GM18873 (cell line): Measurements from ENCODE around the gene TRAPPC13.
"Not testable (repeated sequence)": the region's sequence is repeated elsewhere in the genome, so short reads cannot be mapped to it uniquely, and the experiment has no call there.

Source experiments
- ATAC-seq: cut with Tn5 transposase; IDR thresholded peaks from one replicate; pipeline ENCODE4 v1.9.1; 2021; ENCODE audit warnings: mild to moderate bottlenecking, moderate library complexity, moderate number of reproducible peaks; ENCODE audit not compliant: unreplicated experiment, low FRiP score

TRAPPC13 gene

GRCh38 chr5:65674749-65675148 lies 49.9 kb downstream of the TRAPPC13 start:
- ATAC-seq = no peak

- not testable (repeated sequence) for ATAC-seq
Observed at GRCh38 chr5:65676056-65676455, 51.2 kb downstream of the TRAPPC13 start.

DNA sequence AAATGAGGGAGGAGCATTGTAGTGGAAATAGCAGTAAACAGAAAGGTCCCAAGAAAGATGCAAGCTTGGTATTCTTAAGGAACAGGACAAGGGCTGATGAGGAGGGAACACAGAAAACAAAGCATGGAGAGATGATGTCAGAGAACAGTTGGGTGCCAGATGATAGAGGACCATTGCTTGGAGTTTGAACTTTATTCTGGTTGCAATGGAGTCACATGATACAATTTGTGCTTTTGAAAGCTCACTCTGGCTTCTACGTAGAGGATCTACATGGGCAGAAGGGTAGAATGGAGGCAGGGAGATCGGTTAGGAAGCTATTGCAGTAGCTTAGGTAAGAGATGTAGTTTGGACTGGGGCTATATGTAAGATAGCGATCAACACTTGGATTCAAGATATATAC lies 57.3 kb downstream of the TRAPPC13 start:
- no peak for ATAC-seq

- ATAC-seq = no peak
Observed at GRCh38 chr5:65693121-65693520, 68.3 kb downstream of the TRAPPC13 start.

DNA sequence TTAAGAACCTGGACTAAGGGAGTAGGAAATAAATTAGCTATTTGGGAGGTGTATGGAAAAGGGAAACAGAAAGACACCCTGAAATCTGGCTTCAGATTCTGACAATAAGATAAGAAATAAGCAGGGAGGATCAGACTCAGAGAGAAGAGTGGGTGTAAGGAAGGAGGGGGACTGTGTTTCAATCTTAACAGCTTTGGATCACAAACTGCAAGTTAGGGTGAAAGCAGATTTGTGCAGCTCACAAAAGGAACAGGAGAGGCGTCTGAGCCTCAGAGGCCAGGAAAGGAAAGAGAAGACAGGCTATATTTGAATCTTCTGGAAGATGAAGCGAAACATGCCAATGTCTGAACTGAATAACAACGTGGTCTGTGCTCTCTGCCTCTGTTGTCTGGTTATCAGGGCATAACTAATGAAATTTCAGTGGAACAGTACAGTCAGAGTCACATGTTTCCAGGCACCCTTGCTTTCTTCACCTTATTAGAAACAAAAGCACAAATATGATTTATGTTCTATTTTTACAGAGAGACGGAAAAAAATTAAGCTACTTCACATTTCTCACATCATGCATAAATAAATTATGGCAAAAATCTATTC lies 70.4 kb downstream of the TRAPPC13 start:
- no peak for ATAC-seq

DNA sequence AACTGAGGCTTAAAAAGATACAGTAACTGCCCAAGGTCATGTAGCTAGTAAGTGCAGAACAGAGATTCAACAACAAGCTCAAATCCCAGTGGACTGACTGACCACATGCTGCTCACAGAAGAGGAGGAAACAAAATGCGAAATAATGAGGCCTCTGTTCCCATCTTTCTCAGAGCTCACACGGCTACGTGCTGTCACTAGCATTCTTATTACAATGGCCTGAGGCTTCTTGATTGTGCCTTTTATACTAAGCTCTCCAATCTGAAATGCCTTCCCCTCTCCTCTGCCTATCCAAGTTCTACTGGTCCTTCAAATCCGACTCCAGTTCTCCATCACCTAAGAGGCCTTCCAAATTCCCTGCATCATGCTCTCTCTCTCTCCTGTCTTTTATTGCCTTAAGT lies 71.1 kb downstream of the TRAPPC13 start:
- no peak for ATAC-seq

GRCh38 chr5:65696892-65697291 lies 72.1 kb downstream of the TRAPPC13 start:
- no peak for ATAC-seq

DNA sequence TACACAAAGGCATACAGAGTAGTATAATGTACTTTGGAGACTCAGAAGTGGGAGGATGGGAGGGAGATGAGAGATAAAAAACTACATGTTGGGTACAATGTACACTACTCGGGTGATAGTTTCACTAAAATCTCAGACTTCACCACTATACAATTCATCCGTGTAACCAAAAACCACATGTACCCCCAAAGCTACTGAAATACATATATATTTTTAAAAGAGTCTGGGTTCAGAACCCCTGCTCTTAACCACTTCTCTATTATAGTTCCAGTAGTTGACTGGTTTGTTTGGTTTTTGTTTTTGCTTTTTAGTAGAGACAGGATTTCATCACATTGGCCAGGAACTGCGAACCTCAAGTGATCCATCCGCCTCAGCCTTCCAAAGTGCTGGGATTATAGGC lies 74.5 kb downstream of the TRAPPC13 start:
- no peak for ATAC-seq

- no peak for ATAC-seq
Observed at GRCh38 chr5:65702036-65702435, 77.2 kb downstream of the TRAPPC13 start.

DNA sequence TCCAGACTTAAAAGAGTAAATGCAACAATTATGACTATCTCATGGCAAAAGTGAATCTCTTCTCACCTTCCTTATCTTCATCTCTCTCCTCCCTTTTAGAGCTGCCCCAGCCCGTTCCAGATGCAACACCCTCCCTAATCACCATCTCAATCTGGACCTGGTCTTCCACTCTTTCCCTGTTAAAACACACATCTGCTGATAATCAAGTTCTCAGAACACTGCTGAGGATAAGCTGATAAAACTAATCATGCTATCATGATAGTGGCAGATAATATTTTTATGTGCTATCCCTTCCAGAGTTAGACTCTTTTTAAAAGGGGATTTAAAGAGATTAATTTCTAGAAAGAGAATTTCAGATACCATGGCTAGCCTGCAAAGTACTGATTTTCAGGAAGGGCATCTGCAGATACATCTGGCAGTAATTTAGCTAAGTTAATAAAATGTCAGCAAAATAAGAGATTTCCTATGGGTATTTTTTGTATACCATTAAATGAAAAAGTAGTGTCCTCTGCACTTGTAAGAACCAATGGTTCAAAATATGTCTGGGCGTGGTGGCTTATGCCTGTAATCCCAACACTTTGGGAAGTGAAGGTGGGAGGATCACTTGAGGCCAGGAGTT lies 79.9 kb downstream of the TRAPPC13 start:
- no peak for ATAC-seq

- no peak for ATAC-seq
Observed at GRCh38 chr5:65707663-65708062, 82.8 kb downstream of the TRAPPC13 start.

DNA sequence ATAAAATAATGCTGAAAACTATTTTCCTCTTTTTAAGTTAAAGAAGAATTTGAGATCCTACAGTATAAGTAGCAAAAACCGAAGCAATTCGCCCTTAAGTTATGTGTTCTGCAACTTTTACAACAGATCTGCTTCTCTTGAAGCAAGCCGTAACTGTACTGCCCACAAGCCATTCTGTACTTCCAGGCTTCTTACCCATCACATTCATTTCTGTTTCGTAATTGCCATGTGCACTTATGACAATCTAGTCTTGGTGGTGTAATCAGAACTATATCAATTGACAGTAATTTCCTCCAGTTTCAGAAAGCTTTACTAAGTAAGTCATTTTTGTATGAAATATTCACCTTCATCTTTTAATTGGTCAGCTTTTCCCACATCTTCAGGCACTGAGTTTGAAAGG lies 83.3 kb downstream of the TRAPPC13 start:
- ATAC-seq = no peak
